Activated T-helper 2 cell treated with anti-CD3 and anti-CD28 coated beads, Interferon-gamma antibody, Interleukin-2, Interleukin-4, amounts not matched to agents 10 μg/mL and 5 μg/mL and 100 μg/mL, durations not matched to agents 14 hours and 24 hours and 36 hours (primary cell): Measurements from ENCODE around the gene SYNE2. TPM values are rescaled to one million over a fixed set of nuclear protein-coding genes. Genes with fewer than 3 reads are reported as not detected.

Experiments
- DNase-seq: peaks from one replicate; pipeline ENCODE4 v3.0.0; 2021; ENCODE audit warnings: low spot score
- H3K27ac Mint-ChIP-seq: one replicate; pipeline ENCODE4 v1.8.0; 2021; ENCODE audit warnings: mixed read lengths
- H3K27me3 Mint-ChIP-seq: one replicate; pipeline ENCODE4 v1.8.0; 2021; ENCODE audit warnings: low read depth, mixed read lengths
- H3K36me3 Mint-ChIP-seq: one replicate; pipeline ENCODE4 v1.8.0; 2021; ENCODE audit warnings: low read depth, mixed read lengths
- H3K4me1 Mint-ChIP-seq: one replicate; pipeline ENCODE4 v1.8.0; 2021; ENCODE audit warnings: low read depth, mixed read lengths
- H3K4me3 Mint-ChIP-seq: one replicate; pipeline ENCODE4 v1.8.0; 2021; ENCODE audit warnings: low read depth, mild to moderate bottlenecking, moderate library complexity, mixed read lengths
- H3K9me3 Mint-ChIP-seq: one replicate; pipeline ENCODE4 v1.8.0; 2021; ENCODE audit warnings: mixed read lengths
- intact Hi-C: fragments of 100-400 bp; cut with micrococcal nuclease; formaldehyde crosslinking; loops from one replicate; pipeline ENCODE4 v1.15.1; 2023
- total RNA-seq: library from RNA; stranded (reverse); gene quantifications from 2 replicates; pipeline ENCODE4 v1.2.3, GENCODE V29; 2022

The SYNE2 gene
- total RNA-seq, 1 donor from 2014 or later: 15.2 TPM

DNA sequence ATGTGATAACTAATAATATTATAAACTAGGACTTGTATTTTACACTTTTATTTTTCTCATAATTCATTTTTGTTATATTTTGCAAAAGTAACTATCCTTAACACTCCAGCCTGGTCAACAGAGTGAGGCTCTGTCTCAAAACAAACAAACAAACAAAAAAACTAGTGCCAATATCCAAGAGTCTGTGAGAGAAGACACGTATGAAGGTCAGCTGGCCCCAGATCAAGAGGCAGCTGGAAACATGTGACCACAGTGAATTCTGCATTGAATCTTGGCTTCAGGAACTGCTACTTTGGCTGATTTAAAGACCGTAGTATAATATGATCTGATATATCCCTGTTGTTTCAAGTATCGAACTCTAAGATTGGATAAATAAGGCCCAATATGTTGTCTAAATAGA is 394.4 kb downstream of the SYNE2 start:
- Mint-ChIP-seq H3K4me3 (no peak overlapping the region), H3K27ac (no peak overlapping the region), H3K9me3 (no peaks in the 10 kb centered on the region), H3K27me3 (peaks cover 24% of the 10 kb centered on the region), H3K4me1 (no peaks in the 10 kb centered on the region), H3K36me3 (no peaks in the 10 kb centered on the region)
- intact Hi-C loops: no loop called here
- no peak for DNase-seq

DNA sequence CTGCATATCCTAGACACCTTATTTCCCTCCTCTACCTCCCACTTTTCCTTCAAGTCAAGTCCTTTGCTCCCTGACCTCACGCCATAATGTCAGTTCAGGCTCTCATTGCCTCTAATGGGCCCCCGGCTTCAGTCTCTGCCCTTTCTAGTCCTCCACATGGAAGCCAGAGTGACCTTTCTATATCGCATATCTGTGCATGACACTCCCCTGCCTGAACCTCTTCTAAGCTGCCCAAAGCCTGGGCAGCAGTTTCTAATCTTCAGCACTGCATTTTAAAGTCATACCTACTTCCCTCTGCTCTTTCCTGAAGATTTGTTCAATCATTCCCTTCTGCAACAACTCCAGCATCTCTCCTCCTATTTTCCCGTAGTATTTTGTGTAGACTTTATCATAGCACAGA is 395.9 kb downstream of the SYNE2 start:
- H3K27me3 Mint-ChIP-seq: peaks cover 21% of the 10 kb centered on the region
- no peak for DNase-seq
- H3K27ac Mint-ChIP-seq: no peak overlapping the region
- no peaks in the 10 kb centered on the region for H3K4me1 Mint-ChIP-seq
- no peak overlapping the region for H3K4me3 Mint-ChIP-seq
- intact Hi-C loops: no loop called here
- no peaks in the 10 kb centered on the region for H3K9me3 Mint-ChIP-seq
- no peaks in the 10 kb centered on the region for H3K36me3 Mint-ChIP-seq

DNA sequence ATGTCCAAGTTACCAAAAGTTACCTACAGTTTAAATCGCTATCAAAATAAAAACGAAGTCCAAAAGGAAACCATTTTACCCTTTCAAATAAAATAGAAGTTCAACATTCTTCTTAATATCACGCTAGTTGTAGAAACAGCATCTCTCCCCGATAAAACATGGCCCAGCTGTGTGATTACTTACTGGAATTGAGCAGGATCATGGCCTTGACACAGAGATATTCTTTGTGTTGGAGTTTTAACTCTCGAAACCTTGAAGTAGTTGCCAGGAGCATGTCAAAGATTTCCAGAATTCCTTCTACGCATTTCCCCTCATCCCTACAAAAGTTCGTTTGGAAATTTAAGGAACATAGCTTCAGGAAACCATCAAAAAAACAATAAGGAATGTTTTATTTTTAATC is 396.6 kb downstream of the SYNE2 start:
- no peak for DNase-seq
- intact Hi-C loops: no loop called here
- Mint-ChIP-seq H3K27ac (no peak overlapping the region), H3K4me3 (no peak overlapping the region), H3K9me3 (no peaks in the 10 kb centered on the region), H3K36me3 (no peaks in the 10 kb centered on the region), H3K27me3 (peaks cover 21% of the 10 kb centered on the region), H3K4me1 (no peaks in the 10 kb centered on the region)

DNA sequence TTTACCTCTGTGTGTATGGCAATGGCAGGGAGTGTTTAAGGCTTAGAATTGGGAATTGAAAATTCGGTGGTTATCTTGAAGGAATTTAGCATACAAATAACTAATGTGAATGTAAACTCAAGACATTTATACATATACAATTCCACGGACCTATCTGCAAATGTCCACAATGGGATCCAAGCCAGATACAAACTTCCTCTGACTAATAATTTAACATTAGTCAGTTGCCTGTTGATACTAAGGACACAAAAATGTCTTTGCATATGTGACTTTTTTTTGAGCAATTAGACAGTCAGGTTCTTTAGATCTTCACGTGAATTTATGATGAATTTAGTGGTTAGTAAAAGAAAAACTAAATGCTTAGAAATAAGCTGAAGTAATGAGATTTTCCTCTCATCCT is 400.9 kb downstream of the SYNE2 start:
- Mint-ChIP-seq H3K4me1 (no peaks in the 10 kb centered on the region), H3K27me3 (peaks cover 21% of the 10 kb centered on the region), H3K4me3 (no peak overlapping the region), H3K9me3 (no peaks in the 10 kb centered on the region), H3K27ac (no peak overlapping the region), H3K36me3 (no peaks in the 10 kb centered on the region)
- intact Hi-C loops: no loop called here
- no peak for DNase-seq

DNA sequence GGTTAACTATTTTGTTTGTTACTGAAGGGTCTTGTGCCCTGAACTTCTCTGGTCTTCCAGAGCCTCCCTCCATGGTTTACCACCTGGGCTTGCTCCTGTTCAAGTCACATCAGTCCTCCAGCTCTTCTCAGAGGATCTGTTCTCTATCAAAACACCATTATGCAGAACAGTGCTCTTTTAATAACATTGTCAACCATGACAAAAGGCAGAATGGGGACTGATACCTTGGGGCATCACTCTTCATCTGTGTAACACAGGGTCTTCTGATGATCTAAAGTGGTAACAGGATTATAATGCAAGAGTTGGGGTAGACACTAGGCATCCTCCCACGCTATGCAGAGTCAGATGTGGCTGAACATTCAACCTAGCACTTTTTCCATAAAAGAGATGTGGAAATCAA is 403.0 kb downstream of the SYNE2 start:
- Mint-ChIP-seq H3K4me3 (no peak overlapping the region), H3K9me3 (no peaks in the 10 kb centered on the region), H3K27ac (no peak overlapping the region), H3K36me3 (no peaks in the 10 kb centered on the region), H3K27me3 (peaks cover 13% of the 10 kb centered on the region), H3K4me1 (no peaks in the 10 kb centered on the region)
- DNase-seq: no peak
- intact Hi-C loops: no loop called here

DNA sequence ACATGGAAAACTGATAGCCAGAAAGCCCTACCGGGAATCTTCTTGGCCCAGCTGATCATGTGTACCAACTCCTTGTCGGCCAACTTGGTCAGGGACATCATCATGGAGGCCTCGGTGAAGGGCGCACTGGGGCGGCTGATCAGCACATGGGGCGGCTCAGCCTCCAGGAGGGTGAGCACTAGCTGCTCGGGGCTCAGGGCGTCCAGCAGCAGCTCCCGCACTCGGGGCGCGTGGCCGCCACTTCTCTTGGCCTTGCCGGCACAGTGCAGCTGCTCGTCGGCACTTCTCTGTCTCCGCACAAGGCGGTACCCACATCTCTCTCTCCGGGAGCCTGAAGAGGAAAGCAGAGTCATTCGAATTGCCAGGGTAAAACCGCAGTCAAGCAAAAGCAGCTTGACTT is 407.6 kb downstream of the SYNE2 start:
- no peak for DNase-seq
- Mint-ChIP-seq H3K36me3 (no peaks in the 10 kb centered on the region), H3K4me1 (no peaks in the 10 kb centered on the region), H3K4me3 (no peak overlapping the region), H3K27me3 (peaks cover 5% of the 10 kb centered on the region), H3K27ac (no peak overlapping the region), H3K9me3 (no peaks in the 10 kb centered on the region)
- intact Hi-C loops: no loop called here

DNA sequence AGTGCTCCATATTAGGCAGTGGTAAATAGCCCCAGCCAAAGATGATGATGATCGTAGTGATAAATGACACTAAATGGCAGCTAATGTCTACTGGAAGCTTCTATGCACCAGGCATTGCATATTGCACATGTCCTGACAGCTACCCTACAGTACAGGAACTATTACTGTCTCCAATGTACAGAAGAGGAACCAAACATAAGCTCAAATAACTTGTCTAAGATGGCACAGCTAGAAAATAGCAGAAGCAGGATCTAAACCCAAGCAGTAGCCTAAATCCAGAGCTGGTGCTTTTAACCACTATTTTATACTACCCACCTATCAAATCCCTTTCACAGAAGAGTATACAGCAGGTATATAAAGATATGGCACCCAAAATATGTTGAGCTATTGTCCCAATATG is 412.4 kb downstream of the SYNE2 start:
- DNase-seq: no peak
- H3K27me3 Mint-ChIP-seq: no peaks in the 10 kb centered on the region
- H3K4me3 Mint-ChIP-seq: no peak overlapping the region
- H3K9me3 Mint-ChIP-seq: peaks cover 3% of the 10 kb centered on the region
- peaks cover 2% of the 10 kb centered on the region for H3K36me3 Mint-ChIP-seq
- H3K4me1 Mint-ChIP-seq: peaks cover 21% of the 10 kb centered on the region
- no peak overlapping the region for H3K27ac Mint-ChIP-seq
- intact Hi-C loops: loop anchor here (5.0 kb wide), 1 partner anchor 33 kb away; no protein-coding TSS in a partner anchor

DNA sequence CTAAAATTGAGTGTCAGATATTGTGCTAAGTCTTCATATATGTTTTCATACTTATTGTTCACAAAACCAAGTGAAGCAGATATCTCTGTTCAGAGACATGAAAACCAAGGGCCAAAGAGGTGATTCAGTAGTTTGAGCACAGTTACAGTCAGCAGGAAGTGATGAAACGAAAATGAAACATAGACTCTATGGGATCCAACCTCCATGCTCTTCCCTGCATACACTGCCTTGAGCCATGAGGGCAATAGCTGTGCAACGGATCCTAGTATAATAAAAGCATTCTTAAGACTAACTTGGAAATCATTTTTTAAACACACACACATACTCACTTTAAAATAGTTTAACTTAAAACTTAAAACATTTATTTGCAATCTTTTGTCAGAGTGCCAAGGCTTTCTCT is 413.4 kb downstream of the SYNE2 start:
- H3K4me3 Mint-ChIP-seq: peak overlapping the region; percentile 5
- peaks cover 3% of the 10 kb centered on the region for H3K9me3 Mint-ChIP-seq
- H3K27me3 Mint-ChIP-seq: no peaks in the 10 kb centered on the region
- no peak for DNase-seq
- peaks cover 21% of the 10 kb centered on the region for H3K4me1 Mint-ChIP-seq
- intact Hi-C loops: loop anchor here (1.0 to 5.0 kb wide), 2 partner anchors 14 to 34 kb away; no protein-coding TSS in a partner anchor
- H3K36me3 Mint-ChIP-seq: peaks cover 2% of the 10 kb centered on the region
- H3K27ac Mint-ChIP-seq: peak overlapping the region; percentile 68

DNA sequence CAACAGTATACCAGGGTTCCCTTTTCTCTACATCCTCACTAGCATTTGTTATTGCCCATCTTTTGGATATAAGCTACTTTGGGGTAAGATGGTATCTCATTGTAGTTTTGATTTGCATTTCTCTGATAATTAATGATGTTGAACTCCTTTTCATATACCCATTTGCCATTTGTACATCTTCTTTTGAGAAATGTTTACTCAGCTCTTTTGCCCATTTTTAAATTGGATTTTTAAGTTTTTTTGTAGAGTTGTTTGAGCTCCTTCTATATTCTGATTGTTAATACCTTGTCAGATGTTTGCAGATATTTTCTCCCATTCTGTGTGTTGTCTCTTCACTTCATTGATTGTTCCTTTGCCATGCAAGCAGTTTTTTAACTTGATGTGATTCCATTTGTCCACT is 419.2 kb downstream of the SYNE2 start:
- Mint-ChIP-seq H3K9me3 (peaks cover 7% of the 10 kb centered on the region), H3K27me3 (peaks cover 21% of the 10 kb centered on the region), H3K27ac (no peak overlapping the region), H3K4me3 (no peak overlapping the region), H3K36me3 (no peaks in the 10 kb centered on the region), H3K4me1 (peaks cover 8% of the 10 kb centered on the region)
- no peak for DNase-seq
- intact Hi-C loops: no loop called here

Other genes starting within 250 kb of the SYNE2 start
- gene WDR89, start 211.1 kb upstream of the SYNE2 start, total RNA-seq: 25.5 and 25.9 TPM in 2 replicates
- gene SGPP1, start 124.9 kb upstream of the SYNE2 start, total RNA-seq: 13.0 and 14.0 TPM in 2 replicates